Mesenchymal stem cell (in vitro differentiated cells and primary cell): ENCODE data around the gene PITPNC1.

Experiments used
- DNase-seq: peaks from one replicate; pipeline ENCODE4 v3.0.0-alpha.2; 2013
- H2AFZ ChIP-seq: one replicate; pipeline ENCODE4 v1.6.1; 2013; ENCODE audit warnings: low read depth, mild to moderate bottlenecking, control low read depth, inconsistent platforms, low read length, moderate library complexity
- H2AK5ac ChIP-seq: 2 replicates; pipeline ENCODE4 v1.6.1; 2013; ENCODE audit warnings: low read length, moderate library complexity, mild to moderate bottlenecking, inconsistent platforms; ENCODE audit not compliant: severe bottlenecking
- H2BK120ac ChIP-seq: one replicate; pipeline ENCODE4 v1.6.1; 2013; ENCODE audit warnings: low read depth, mild to moderate bottlenecking, inconsistent platforms, low read length, moderate library complexity
- H2BK12ac ChIP-seq, 2 experiments: one replicate each; pipeline ENCODE4 v1.6.1; 2013; ENCODE audit warnings: inconsistent platforms in 2 of 2, low read length in 2 of 2, mild to moderate bottlenecking in 2 of 2, moderate library complexity in 2 of 2, control low read depth in 1 of 2
- H2BK15ac ChIP-seq: one replicate; pipeline ENCODE4 v1.6.1; 2013; ENCODE audit warnings: mild to moderate bottlenecking, low read depth, inconsistent platforms; ENCODE audit not compliant: poor library complexity, severe bottlenecking
- H2BK5ac ChIP-seq: 2 replicates; pipeline ENCODE4 v1.6.1; 2013; ENCODE audit warnings: low read depth, mild to moderate bottlenecking, low read length, control low read depth, inconsistent platforms; ENCODE audit not compliant: poor library complexity, severe bottlenecking
- H3K14ac ChIP-seq, 2 experiments: one replicate each; pipeline ENCODE4 v1.6.1; 2013; ENCODE audit warnings: inconsistent platforms in 2 of 2, low read length in 2 of 2, control low read depth in 1 of 2, mild to moderate bottlenecking in 1 of 2, moderate library complexity in 1 of 2
- H3K18ac ChIP-seq, 2 experiments: one replicate each; pipeline ENCODE4 v1.6.1; 2013; ENCODE audit warnings: inconsistent platforms in 2 of 2, low read length in 2 of 2, control low read depth in 1 of 2, low read depth in 1 of 2, mild to moderate bottlenecking in 1 of 2
- H3K23ac ChIP-seq, 2 experiments: one replicate each; pipeline ENCODE4 v1.6.1; 2013; ENCODE audit warnings: inconsistent platforms in 2 of 2, low read length in 2 of 2, mild to moderate bottlenecking in 2 of 2, moderate library complexity in 2 of 2, control low read depth in 1 of 2
- H3K27ac ChIP-seq: 2 replicates; pipeline ENCODE4 v1.5.1; 2013; ENCODE audit warnings: mild to moderate bottlenecking, moderate library complexity, low read length, control low read depth, inconsistent platforms; ENCODE audit not compliant: poor library complexity, severe bottlenecking
- H3K27me3 ChIP-seq, 2 experiments: 2 replicates each; pipeline versions ENCODE4 v1.6.1 to v1.7.0; 2013; ENCODE audit warnings: low read length in 2 of 2, mild to moderate bottlenecking in 2 of 2, moderate library complexity in 2 of 2, control low read depth in 1 of 2, inconsistent platforms in 1 of 2; ENCODE audit not compliant: control insufficient read depth in 1 of 2, insufficient read depth in 1 of 2
- H3K36me3 ChIP-seq, 2 experiments: 2 replicates each; pipeline versions ENCODE4 v1.6.1 to v1.7.0; 2013; ENCODE audit warnings: low read length in 2 of 2, control low read depth in 1 of 2, inconsistent platforms in 1 of 2, low read depth in 1 of 2, mild to moderate bottlenecking in 1 of 2; ENCODE audit not compliant: insufficient read depth in 2 of 2, control insufficient read depth in 1 of 2
- H3K4ac ChIP-seq, 2 experiments: one replicate each; pipeline ENCODE4 v1.6.1; 2013; ENCODE audit warnings: inconsistent platforms in 2 of 2, low read length in 2 of 2, mild to moderate bottlenecking in 2 of 2, moderate library complexity in 2 of 2, control low read depth in 1 of 2, low read depth in 1 of 2
- H3K4me1 ChIP-seq: 2 replicates; pipeline ENCODE4 v1.6.1; 2013; ENCODE audit warnings: low read depth, low read length, control low read depth; ENCODE audit not compliant: control insufficient read depth, insufficient read depth
- H3K4me2 ChIP-seq: 2 replicates; pipeline ENCODE4 v1.6.1; 2013; ENCODE audit warnings: low read length, mild to moderate bottlenecking, inconsistent platforms; ENCODE audit not compliant: poor library complexity, severe bottlenecking
- H3K4me3 ChIP-seq, 2 experiments: 2 replicates each; pipeline versions ENCODE4 v1.5.1 to v1.7.0; 2013; ENCODE audit warnings: low read length in 2 of 2, mild to moderate bottlenecking in 2 of 2, control low read depth in 1 of 2, low read depth in 1 of 2; ENCODE audit not compliant: insufficient read depth in 1 of 2
- H3K79me1 ChIP-seq: replicated peaks from 2 replicates; pipeline ENCODE4 v1.6.1; 2013; ENCODE audit warnings: mild to moderate bottlenecking, control low read depth, low read length, inconsistent platforms; ENCODE audit not compliant: poor library complexity, severe bottlenecking
- H3K9ac ChIP-seq: 2 replicates; pipeline ENCODE4 v1.7.0; 2013; ENCODE audit warnings: mild to moderate bottlenecking, low read length, moderate library complexity
- H3K9me3 ChIP-seq: 2 replicates; pipeline ENCODE4 v1.7.0; 2013; ENCODE audit warnings: mild to moderate bottlenecking, low read length; ENCODE audit not compliant: control insufficient read depth
- H4K8ac ChIP-seq: one replicate; pipeline ENCODE4 v1.6.1; 2013; ENCODE audit warnings: inconsistent platforms, mild to moderate bottlenecking, low read length, moderate library complexity
- H4K91ac ChIP-seq: one replicate; pipeline ENCODE4 v1.6.1; 2013; ENCODE audit warnings: mild to moderate bottlenecking, low read length, inconsistent platforms
- WGBS: methylation state at CpG from one replicate; pipeline ENCODE4 v1.1.7; 2013; ENCODE audit warnings: mixed read lengths; 5-methylcytosine and 5-hydroxymethylcytosine counted together

Gene PITPNC1

DNA sequence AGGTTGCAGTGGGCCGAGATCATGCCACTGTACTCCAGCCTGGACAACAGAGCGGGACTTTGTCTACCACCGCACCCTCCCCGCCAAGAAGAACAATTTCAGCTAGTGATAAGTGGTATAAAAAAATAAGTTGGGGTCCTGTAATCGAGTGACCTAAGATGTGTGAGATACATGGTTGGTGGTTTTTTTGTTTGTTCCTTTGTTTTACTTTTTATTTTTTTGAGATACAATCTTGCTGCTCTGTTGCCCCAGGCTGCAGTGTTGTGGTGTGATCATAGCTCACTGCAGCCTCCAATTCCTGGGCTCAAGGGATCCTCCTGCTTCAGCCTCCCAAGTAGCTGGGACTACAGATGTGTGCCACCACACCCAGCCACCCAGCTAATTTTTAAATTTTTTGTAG, 58.7 kb downstream of the PITPNC1 start:
- no peak overlapping the region for H2BK15ac ChIP-seq
- 96% methylated on average over 5 of the region's 5 CpGs for WGBS
- H4K8ac ChIP-seq, result no peak overlapping the region

DNA sequence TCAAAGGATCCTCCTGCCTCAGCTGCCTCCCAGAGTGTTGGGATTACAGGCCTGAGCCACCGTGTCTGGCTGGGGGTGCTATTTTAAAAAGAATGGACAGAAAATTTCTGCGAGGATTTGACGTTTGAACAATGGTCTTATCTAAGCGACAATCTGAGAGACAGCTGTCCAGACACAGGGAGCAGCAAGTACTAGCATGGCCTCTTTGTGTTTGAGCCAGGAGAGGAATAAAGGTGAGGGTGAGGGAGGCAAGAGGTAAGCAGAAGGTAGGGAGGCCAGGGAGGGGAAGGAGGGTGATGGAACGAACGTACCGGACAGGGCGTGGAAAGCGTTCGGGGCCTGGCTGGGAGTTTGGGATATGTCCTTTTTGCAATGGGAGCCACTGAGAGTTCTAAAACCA, 59.2 kb downstream of the PITPNC1 start:
- no peaks in the 10 kb centered on the region for H3K36me3 ChIP-seq
- no peak overlapping the region for H2BK5ac ChIP-seq
- no peak overlapping the region for H2AK5ac ChIP-seq
- H3K18ac ChIP-seq, result peak overlapping the region in 1 of 2 experiments; percentile 6
- H3K4ac ChIP-seq, result no peak overlapping the region
- no peak overlapping the region for H3K4me3 ChIP-seq
- no peak overlapping the region for H2AFZ ChIP-seq
- H3K79me1 ChIP-seq, result peaks cover 28% of the 10 kb centered on the region
- H3K9me3 ChIP-seq, result no peaks in the 10 kb centered on the region
- H3K4me2 ChIP-seq, result no peak overlapping the region
- H3K27ac ChIP-seq, result no peak overlapping the region
- no peak overlapping the region for H4K91ac ChIP-seq
- no peak overlapping the region for H2BK120ac ChIP-seq
- 91% methylated on average over 10 of the region's 10 CpGs for WGBS
- H4K8ac ChIP-seq, result no peak overlapping the region
- H2BK15ac ChIP-seq, result no peak overlapping the region
- H3K4me1 ChIP-seq, result peaks cover 6% of the 10 kb centered on the region
- H3K27me3 ChIP-seq, result no peaks in the 10 kb centered on the region
- no peak overlapping the region for H3K9ac ChIP-seq
- H3K14ac ChIP-seq, result no peak overlapping the region
- H2BK12ac ChIP-seq, result no peak overlapping the region
- no peak for DNase-seq
- no peak overlapping the region for H3K23ac ChIP-seq

More for the DNA sequence above, 58.7 kb downstream of the PITPNC1 start:
- Histone ChIP-seq H3K9me3 (no peaks in the 10 kb centered on the region), H2AK5ac (no peak overlapping the region), H3K4me2 (no peak overlapping the region), H3K79me1 (peaks cover 28% of the 10 kb centered on the region), H3K14ac (no peak overlapping the region), H4K91ac (no peak overlapping the region), H2BK120ac (no peak overlapping the region), H3K27ac (no peak overlapping the region), H3K4me1 (peaks cover 6% of the 10 kb centered on the region), H3K36me3 (no peaks in the 10 kb centered on the region), H3K27me3 (no peaks in the 10 kb centered on the region), H2BK5ac (no peak overlapping the region), H2AFZ (no peak overlapping the region), H3K4me3 (no peak overlapping the region), H3K18ac (no peak overlapping the region), H3K23ac (no peak overlapping the region), H2BK12ac (no peak overlapping the region), H3K4ac (no peak overlapping the region), H3K9ac (no peak overlapping the region)
- no peak for DNase-seq

DNA sequence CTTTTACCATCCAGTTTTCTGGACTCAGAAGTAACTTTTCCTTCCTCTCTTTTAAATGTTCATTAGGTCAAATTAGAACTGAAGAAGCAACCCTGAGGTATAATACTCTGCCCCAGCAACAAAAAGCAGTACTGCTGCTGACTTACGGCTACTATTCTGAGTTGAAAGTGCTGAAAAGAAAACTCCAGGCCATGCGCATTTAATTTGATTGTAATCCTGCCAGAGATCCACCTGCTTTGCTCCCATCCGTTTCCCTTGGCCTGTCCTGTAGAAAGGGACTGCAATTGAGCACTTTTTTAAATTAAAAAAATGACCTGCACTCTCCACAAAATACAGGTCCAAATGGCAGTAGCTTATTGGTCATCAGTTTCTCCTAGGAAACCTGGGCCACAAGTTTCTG, 61.6 kb downstream of the PITPNC1 start:
- no peak overlapping the region for H3K14ac ChIP-seq
- no peak overlapping the region for H4K91ac ChIP-seq
- H3K18ac ChIP-seq, result no peak overlapping the region
- no peak overlapping the region for H3K27ac ChIP-seq
- DNase-seq, result no peak
- H3K23ac ChIP-seq, result no peak overlapping the region
- no peaks in the 10 kb centered on the region for H3K9me3 ChIP-seq
- no peak overlapping the region for H2BK12ac ChIP-seq
- no peak overlapping the region for H3K9ac ChIP-seq
- H4K8ac ChIP-seq, result no peak overlapping the region
- H2AK5ac ChIP-seq, result no peak overlapping the region
- no peak overlapping the region for H2BK15ac ChIP-seq
- H3K36me3 ChIP-seq, result no peaks in the 10 kb centered on the region
- no peaks in the 10 kb centered on the region for H3K27me3 ChIP-seq
- peaks cover 6% of the 10 kb centered on the region for H3K4me1 ChIP-seq
- no peak overlapping the region for H3K4ac ChIP-seq
- H3K79me1 ChIP-seq, result peaks cover 25% of the 10 kb centered on the region
- 95% methylated on average over 3 of the region's 3 CpGs for WGBS
- H2BK120ac ChIP-seq, result no peak overlapping the region
- no peak overlapping the region for H2BK5ac ChIP-seq
- no peak overlapping the region for H2AFZ ChIP-seq
- H3K4me3 ChIP-seq, result no peak overlapping the region
- H3K4me2 ChIP-seq, result no peak overlapping the region

DNA sequence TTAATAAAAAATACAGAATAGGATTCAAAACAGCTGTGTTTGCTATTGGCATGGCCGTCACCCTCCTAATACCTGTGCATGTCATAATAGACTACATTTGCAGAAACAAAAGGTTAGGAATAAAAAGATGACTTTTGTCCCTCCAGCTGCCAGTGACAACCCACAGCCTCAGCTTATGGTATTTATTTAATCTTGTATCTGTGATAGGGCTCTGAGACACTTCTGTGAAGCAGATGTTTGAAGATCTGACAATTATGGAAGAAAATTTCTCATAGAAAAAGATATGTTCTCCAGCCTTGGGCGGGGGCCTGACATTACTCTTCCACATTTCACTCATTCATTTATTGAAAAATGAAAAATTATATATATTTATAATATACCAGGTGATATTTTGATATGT, 62.2 kb downstream of the PITPNC1 start:
- no peak overlapping the region for H3K4ac ChIP-seq
- WGBS, result no CpG with 5 or more reads among the region's 2 CpGs
- DNase-seq, result no peak

More for the DNA sequence above, 62.2 kb downstream of the PITPNC1 start:
- no peaks in the 10 kb centered on the region for H3K9me3 ChIP-seq
- H2BK120ac ChIP-seq, result no peak overlapping the region
- H3K79me1 ChIP-seq, result peaks cover 25% of the 10 kb centered on the region
- no peak overlapping the region for H4K8ac ChIP-seq
- no peak overlapping the region for H2AFZ ChIP-seq
- no peak overlapping the region for H3K23ac ChIP-seq
- H3K4me1 ChIP-seq, result peaks cover 6% of the 10 kb centered on the region
- no peak overlapping the region for H2BK15ac ChIP-seq
- H3K27ac ChIP-seq, result no peak overlapping the region
- no peak overlapping the region for H2BK12ac ChIP-seq
- no peaks in the 10 kb centered on the region for H3K27me3 ChIP-seq
- no peak overlapping the region for H4K91ac ChIP-seq
- H3K36me3 ChIP-seq, result no peaks in the 10 kb centered on the region
- H2BK5ac ChIP-seq, result no peak overlapping the region
- no peak overlapping the region for H3K9ac ChIP-seq
- no peak overlapping the region for H3K4me3 ChIP-seq
- no peak overlapping the region for H3K14ac ChIP-seq
- H3K18ac ChIP-seq, result no peak overlapping the region
- no peak overlapping the region for H3K4me2 ChIP-seq
- H2AK5ac ChIP-seq, result no peak overlapping the region
